GM11168 (cell line): Measurements from ENCODE around the gene ZGRF1.

Experiments used
- in situ Hi-C: fragments of 300-500 bp; cut with MboI; formaldehyde crosslinking; loops from one replicate; pipeline ENCODE4 v1.12.0; 2022; ENCODE audit warnings: low sequenced_read_pairs; ENCODE audit not compliant: unreplicated experiment

The ZGRF1 gene

DNA sequence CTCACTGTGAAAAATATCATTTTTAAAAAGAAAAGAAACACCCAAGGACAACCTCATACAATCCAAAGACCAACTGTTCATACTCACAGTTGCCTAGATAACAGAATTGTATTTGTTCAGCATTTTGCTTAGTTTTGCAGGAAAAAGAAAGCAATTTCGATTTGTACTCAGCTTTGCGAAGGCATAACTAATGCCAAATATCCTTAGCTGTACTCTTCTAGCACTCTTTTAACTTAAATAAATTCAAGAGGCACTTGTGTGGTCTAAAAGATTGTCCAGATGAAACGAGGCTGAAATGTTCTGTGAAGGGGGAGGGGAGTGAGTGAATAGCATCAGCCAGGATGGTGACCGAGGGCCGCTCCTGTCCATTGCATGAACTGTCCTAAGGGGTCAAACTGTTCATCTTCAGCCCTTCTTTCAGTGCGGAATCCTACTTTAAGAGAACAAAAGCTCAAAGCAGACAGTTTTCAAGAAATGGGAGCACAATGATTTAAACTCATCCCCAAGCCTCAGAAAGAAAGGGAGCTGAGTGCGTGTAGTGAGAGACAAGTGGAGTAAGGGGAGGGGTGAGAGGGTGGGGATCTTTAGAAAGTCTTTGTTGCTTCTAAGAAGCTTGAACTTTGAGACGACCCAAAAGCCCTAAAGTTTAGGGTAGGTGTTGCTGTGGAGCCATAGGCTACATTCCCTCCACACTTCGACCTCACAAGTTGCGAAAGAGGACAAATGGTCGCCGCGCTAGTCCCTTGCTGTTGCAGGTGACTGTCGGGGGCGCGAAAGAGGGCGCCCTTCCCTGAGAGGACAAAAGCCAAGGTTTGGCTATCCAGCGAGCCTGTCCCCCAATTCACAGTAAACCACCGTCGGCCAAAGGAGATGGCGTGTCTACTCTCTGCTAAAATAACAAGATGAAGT lies 116.8 kb downstream of the ZGRF1 start:
- in situ Hi-C loops: loop anchor here (5.0 to 10.0 kb wide), 2 partner anchors 188 to 405 kb away; no protein-coding TSS in a partner anchor

DNA sequence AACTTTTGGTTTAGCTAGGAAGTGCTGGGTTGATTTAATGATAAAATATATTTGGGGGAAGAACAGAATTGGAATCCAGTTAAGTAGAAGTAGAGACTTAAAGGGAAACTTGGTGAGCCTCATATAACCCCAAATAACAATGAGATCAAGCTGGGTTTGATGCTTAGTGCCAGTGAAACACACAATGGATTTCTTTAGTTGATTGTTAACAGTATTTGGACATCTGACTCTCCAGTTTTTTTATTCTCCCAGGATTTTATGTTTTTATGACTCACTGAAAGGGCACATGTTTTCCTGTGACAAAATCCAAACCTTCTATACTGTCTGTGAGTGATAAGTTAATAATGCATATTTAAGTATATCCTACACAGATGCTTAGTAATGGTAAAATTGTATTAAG lies 118.0 kb downstream of the ZGRF1 start:
- in situ Hi-C loops: no loop called here

GRCh38 chr4:112517911-112518310 lies 118.8 kb downstream of the ZGRF1 start:
- in situ Hi-C loops: no loop called here

- in situ Hi-C loops: no loop called here
Observed at GRCh38 chr4:112517067-112517634, 119.6 kb downstream of the ZGRF1 start.

DNA sequence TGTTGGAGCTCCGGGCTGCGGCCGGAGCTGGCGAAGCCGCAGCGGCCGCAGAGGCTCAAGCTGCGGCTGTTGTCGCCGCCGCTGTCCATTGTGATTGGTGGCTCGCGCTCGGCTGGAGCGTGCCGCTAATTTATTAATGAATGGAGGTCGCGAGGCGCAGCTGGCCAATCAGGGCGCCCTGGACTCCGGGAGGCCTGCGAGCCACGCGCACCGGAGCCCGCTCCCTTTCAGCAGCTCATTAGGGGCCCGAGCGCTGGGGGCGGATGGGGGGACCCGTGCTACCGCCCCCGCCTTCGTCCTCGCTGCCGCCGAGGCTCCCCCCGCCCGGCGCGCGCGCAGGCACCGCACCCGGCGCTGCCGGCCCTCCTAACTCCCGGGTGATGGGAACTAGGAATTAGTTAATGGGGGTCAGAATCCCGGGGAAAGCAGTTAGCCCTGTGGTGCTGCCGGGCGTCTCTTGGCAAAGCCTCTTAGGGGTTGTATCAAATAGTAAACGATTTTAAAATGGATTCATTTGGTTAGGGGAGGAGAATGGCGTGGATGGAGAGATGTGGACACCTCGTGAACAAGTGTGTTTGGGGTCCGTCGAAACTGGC lies 120.1 kb downstream of the ZGRF1 start:
- in situ Hi-C loops: no loop called here

- in situ Hi-C loops: no loop called here
Observed at GRCh38 chr4:112516066-112516470, 120.6 kb downstream of the ZGRF1 start, which contains the start of gene NEUROG2. Gene NEUROG2 (minus strand): TSS chr4:112516180. CDS start chr4:112515475, 705 bp downstream.

GRCh38 chr4:112515198-112516065 lies 121.3 kb downstream of the ZGRF1 start:
- in situ Hi-C loops: no loop called here

DNA sequence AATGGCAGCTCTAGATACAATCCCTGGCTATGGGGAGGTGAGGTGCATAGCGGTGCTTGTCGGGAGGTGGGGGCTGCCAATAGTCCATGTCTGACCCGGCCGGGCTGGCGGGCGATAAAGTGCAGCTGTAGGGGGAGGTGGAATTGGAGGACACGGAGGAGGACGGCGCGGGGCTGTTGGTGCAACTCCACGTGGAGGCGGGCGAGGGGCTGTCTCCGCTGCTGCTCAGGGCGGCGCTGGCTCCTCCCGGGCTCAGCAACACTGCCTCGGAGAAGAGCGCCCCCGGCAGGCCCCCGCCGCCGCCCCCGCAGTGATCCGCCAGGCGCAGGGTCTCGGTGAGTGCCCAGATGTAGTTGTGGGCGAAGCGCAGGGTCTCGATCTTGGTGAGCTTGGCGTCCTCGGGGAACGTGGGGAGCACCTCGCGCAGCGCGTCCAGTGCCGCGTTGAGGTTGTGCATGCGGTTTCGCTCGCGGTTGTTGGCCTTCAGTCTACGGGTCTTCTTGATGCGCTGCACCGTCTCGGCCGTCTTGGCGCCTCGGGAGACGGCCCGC lies 122.0 kb downstream of the ZGRF1 start:
- in situ Hi-C loops: no loop called here

DNA sequence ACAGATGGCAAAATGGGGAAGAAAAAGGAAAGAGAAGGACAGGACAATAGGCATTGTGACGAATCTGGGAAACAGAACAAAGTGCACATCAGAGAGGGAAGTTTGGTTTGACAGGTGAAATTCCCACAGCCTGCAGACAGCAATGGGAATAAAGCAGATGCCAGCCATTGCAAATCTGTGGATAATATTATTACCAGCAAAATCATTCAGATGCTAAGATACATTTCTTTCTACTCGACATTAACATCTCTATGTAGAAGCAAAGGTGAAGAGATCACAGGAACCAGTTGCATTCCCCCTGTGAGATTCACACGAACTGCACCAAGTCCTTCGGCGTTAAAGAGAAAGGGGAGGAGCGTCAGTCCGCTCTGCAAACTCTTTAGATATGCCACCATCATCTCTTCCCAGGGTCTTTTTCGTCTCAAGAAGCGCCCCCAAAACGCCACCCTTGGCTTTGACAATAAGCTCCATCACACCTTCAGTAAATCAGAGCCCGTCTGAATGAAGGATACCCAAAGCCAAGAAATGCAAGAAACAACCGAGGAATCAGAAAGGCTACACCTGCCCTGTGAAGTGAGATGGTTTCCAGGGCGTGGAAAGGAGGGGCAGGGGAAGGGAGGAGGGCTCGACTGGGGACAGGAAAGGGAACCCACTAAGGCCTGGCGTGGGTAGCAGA lies 122.6 kb downstream of the ZGRF1 start:
- in situ Hi-C loops: no loop called here

GRCh38 chr4:112511803-112512118 lies 124.9 kb downstream of the ZGRF1 start:
- in situ Hi-C loops: no loop called here

GRCh38 chr4:112511093-112511802 lies 125.5 kb downstream of the ZGRF1 start:
- in situ Hi-C loops: no loop called here

DNA sequence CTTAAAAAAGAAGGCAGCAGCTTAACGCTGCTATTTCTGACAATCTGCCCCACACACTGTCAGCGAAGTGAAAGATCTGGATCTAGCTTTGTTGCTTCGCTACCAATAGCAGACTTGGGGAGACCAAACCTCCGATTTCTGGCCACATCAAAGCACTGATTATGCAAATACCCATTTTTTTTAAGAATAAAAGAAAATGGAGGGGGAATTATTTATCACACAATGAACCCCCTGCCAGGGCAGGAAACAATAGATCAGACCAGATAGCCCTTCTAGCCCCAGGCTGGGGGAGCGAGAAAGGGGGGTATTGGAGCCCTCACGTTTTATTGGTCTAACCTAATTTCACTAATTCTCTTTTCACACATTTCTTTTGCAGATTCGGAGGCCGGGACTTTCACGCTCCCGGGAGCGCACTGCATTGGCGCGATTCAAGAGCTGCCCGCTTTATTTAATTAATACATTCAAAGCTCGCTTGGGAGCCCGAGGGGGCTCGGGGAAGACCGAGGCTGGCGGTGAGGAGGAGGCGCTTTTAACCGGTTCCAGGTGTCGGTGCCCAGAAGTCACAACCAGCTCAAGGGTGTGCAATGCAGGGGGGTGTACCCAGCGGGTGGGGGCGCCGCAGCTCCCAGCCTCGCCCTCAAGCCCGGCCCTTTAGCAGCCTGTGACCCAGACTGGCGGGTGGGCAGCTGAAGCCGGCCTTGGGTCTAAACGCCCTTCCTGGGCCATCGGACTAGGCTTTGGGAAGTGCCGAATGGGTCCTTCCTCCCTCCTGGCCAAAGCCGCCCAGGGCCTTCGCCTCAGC lies 126.2 kb downstream of the ZGRF1 start:
- in situ Hi-C loops: no loop called here

- in situ Hi-C loops: no loop called here
Observed at GRCh38 chr4:112509243-112510141, 127.2 kb downstream of the ZGRF1 start.

- in situ Hi-C loops: no loop called here
Observed at GRCh38 chr4:112508356-112508755, 128.4 kb downstream of the ZGRF1 start.

- in situ Hi-C loops: no loop called here
Observed at GRCh38 chr4:112504807-112505206, 131.9 kb downstream of the ZGRF1 start.

DNA sequence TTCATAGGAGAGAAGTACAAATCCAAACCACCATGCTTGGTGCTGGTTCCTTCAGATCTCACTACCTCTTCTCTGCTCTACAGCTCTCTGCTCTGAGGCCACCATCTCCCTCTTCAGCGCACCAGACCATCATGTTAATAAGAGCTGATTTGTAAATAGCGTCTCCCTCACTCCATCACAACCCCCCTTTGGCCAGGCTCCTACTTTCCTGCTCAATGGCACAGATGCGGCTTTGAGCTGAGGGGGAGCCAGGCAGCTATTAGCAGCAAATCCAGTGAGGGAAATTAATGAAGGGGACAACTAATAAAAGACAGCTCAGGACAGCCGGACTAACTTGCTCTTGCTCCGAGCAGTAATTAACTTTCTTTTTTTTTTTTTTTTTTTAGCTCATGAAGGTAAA lies 133.8 kb downstream of the ZGRF1 start:
- in situ Hi-C loops: no loop called here

GRCh38 chr4:112492321-112492720 lies 144.4 kb downstream of the ZGRF1 start:
- in situ Hi-C loops: no loop called here
